DMS 273 treated with DMSO at 0.1 percent for 48 hours (cell line): ENCODE measurements around the gene HECTD4.
"Not testable (repeated sequence)": the region's sequence is repeated elsewhere in the genome, so short reads cannot be mapped to it uniquely, and the experiment has no call there.

ENCODE experiments used
- DNase-seq: peaks from one replicate; lab custom pipeline; 2025; lab: John Stamatoyannopoulos, UW

Gene HECTD4

GRCh38 chr12:112406519-112407488 lies 24.6 kb upstream of the HECTD4 start:
- DNase-seq: no peak

DNA sequence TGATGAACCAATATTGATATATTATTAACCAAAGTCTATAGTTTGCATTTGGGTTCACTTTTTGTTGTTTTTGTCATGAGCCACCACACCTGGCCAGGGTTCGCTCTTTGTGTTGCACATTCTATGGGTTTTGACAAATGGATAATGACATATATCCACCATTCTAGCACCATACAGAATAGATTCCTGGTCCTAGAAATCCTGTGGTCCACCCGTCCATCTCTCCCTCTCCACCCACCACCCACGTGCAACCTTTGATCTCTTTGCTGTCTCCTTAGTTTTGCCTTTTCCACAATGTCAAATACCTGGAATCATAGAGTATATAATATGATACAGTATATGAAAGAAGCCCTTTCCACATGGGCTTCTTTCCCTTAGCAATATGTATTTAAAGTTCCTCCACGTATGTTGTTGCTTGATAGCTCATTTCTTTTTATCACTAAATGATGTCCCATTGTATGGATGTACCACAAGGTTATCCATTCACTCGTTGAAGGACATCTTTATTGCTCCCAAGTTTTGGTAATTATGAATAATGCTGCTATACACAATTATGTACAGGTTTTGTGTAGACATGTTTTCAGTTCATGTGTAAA lies 19.8 kb upstream of the HECTD4 start:
- no peak for DNase-seq

GRCh38 chr12:112401054-112401453 lies 18.8 kb upstream of the HECTD4 start:
- no peak for DNase-seq

DNA sequence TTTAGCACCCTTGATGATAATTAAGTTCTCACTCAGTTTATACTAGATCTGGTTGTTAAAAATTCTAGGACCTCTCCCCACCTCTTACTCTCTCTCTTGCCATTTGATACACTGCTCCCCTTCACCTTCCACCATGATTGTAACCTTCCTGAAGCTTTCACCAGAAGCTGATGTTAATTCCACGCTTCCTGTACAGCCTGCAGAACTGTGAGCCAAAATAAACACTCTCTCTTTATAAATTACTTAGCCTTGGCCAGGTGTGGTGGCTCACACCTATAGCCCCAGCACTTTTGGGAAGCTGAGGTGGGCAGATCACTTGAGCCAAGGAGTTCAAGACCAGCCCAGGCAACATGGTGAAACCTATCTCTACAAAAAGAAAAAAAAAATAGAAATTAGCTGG lies 11.1 kb upstream of the HECTD4 start:
- DNase-seq: no peak

DNA sequence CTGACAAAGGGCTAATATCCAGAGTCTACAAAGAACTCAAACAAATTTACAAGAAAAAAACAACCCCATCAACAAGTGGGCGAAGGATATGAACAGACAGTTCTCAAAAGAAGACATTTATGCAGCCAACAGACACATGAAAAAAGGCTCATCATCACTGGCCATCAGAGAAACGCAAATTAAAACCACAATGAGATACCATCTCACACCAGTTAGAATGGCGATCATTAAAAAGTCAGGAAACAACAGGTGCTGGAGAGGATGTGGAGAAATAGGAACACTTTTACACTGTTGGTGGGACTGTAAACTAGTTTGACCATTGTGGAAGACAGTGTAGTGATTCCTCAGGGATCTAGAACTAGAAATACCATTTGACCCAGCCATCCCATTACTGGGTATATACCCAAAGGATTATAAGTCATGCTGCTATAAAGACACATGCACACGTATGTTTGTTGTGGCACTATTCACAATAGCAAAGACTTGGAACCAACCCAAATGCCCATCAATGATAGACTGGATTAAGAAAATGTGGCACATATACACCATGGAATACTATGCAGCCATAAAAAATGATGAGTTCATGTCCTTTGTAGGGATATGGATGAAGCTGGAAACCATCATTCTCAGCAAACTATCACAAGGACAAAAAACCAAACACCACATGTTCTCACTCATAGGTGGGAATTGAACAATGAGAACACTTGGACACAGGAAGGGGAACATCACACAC lies 7.9 kb upstream of the HECTD4 start:
- not testable (repeated sequence) for DNase-seq

GRCh38 chr12:112389228-112389627 lies 7.0 kb upstream of the HECTD4 start:
- DNase-seq: no peak

DNA sequence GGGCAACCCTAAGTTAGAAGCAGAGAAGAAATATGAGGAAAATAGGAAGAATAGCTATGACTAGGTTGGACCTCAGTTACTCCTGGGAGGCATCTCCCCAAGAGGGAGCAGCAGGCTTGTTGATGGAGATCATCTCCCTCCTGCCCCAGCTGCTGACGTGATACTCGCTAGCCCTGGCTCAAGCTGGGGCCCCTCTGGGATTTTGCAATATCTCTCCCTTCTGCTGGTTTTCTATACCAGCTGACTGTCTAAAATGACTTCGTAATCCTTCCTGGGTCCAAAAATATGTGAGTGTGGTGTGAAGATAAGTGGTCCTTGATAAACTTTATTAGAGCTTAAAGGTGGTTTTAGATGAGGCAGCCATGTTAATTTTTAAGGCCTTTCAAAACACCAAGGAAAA lies 4.5 kb upstream of the HECTD4 start:
- DNase-seq: no peak

- no peak for DNase-seq
These were observed 635 bp upstream of the HECTD4 start for GRCh38 chr12:112382866-112383265.

GRCh38 chr12:112381406-112381882 lies 787 bp downstream of the HECTD4 start:
- no peak for DNase-seq

DNA sequence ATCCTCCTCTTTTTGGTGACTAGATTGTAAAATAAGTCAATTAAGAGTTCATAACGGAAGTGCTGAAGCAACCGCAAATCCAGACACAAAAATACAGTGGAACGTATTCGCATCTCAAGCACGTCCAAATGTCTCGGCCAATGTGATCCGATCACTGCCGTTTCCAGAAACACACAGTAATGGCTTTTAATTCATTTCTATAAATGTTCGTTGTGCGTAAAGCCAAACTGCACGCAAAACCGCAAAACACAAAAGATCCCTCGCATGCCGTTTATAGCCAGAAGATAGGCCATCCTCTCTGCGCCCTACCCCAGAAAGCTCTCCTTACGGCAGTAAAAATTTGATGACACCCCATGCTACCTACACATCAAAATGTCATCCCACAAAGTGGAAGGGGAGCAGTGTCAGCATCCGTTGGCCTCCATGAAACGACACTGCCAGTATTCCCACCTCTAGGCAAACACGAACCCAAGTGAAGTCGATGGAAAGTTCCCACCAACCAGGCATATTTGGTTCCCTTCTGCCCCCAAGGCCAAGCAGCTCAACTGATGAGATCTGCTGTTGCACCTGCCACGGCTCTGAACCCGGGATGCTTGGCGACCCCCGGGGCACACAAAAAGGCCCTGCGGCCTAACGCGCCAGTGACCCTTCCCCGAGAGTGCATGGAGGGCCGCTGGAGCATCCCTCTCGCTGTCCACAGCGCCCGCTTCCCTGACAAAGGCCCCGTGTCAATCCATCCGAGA lies 1.4 kb downstream of the HECTD4 start:
- no peak for DNase-seq

GRCh38 chr12:112375105-112375504 lies 7.1 kb downstream of the HECTD4 start:
- no peak for DNase-seq

DNA sequence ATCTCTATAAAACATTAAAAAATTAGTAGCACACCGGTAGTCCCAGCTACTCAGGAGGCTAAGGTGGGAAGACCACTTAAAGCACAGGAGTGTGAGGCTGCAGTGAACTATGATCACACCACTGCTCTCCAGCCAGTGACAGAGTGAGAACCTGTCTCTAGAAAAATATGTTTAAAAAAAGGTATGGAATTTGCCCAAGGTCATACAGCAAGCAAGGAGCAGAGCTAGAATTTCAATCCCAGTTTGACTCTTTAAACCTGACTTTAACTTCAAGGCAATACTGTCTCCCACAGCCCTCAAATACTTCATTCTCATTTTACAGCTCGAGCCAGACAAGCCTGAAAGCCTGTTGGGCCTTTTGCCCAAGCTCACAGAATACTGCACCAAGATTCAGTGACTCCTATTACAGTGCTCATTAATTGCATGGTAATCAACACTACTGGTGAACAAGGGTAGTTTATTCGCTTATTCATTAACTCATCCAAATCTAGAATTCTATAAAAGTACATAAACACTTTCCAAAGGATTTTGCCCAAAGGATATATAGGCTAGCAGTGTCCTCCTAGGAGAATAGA lies 8.0 kb downstream of the HECTD4 start:
- no peak for DNase-seq

- DNase-seq: no peak
These were observed 11.2 kb downstream of the HECTD4 start for GRCh38 chr12:112370868-112371510.

DNA sequence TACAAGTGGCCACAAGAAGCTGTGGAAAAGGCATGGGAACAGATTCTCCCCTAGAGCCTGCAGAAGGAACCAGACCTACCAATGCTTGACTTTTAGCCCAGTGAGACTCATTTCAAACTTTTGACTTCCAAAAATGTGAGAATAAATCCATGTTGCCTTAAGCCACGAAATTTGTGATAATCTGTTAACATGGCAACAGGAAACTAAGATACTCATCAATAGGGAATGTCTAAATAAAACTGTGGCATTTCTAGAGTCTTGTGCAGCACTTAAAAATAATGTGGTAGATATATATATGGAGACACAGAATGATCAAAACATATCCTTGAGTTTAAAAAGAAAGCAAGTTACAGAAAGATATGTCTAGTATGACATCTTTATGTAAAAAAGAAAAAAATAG lies 12.0 kb downstream of the HECTD4 start:
- DNase-seq: no peak

GRCh38 chr12:112368856-112369255 lies 13.4 kb downstream of the HECTD4 start:
- no peak for DNase-seq

- DNase-seq: no peak
These were observed 14.3 kb downstream of the HECTD4 start for GRCh38 chr12:112367965-112368364.

- DNase-seq: no peak
These were observed 19.9 kb downstream of the HECTD4 start for GRCh38 chr12:112362310-112362709.

DNA sequence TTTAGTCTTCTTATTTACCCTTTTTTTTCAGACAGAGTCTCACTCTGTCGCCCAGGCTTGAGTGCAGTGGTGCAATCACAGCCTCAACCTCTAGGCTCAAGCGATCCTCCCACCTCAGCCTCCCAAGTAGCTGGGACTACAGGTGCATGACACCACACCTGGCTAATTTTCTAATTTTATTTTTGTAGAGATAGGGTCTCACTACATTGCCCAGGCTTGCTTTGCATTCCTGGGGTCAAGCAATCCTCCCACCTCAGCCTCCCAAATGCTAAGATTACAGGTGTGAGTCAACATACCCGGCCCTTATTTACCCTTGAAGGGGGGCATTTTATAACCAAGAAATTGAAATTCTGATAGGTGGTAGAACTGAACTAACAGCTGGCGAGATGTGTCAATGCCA lies 21.0 kb downstream of the HECTD4 start:
- DNase-seq: no peak

DNA sequence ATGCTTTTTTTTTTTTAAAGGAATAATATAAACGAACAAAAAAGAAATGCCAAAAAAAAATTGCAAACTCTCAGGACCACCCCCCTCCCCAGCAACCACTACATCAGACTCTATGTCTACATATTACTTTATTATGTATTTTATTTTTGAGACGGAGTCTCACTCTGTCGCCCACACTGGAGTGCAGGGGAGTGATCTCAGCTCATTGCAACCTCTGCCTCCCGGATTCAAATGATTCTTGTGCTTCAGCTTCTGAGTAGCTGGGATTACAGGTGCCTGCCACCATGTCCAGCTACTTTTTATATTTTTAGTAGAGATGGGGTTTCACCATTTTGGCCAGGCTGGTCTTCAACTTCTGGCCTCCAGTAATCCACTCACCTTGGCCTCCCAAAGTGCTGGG lies 22.9 kb downstream of the HECTD4 start:
- DNase-seq: no peak

DNA sequence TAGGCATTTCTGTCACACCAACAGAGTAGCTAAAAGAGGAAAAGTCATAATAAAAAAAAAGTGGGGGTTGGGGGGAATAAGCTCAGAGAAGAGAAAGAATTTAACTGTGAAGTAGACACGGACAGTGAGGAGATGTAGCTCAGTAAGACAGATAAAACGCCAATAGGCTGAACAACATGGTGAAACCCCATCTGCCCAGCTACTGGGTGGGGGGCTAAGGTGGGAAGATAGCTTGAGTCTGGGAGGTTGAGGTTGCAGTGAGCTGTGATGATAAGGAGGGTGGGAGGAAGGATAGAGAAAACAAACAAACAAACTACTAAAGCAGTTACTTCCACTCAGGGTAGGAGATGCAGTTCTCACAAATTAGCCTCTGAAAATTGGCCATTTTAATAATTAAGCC lies 25.0 kb downstream of the HECTD4 start:
- no peak for DNase-seq

GRCh38 chr12:112354399-112354798 lies 27.8 kb downstream of the HECTD4 start:
- no peak for DNase-seq
